ENCODE data around the gene APOL6. TPM values are rescaled to one million over a fixed set of nuclear protein-coding genes. Genes with fewer than 3 reads are reported as not detected.

The APOL6 gene
- total RNA-seq, 2 experiments from 2014 or later: 39.3 TPM

DNA sequence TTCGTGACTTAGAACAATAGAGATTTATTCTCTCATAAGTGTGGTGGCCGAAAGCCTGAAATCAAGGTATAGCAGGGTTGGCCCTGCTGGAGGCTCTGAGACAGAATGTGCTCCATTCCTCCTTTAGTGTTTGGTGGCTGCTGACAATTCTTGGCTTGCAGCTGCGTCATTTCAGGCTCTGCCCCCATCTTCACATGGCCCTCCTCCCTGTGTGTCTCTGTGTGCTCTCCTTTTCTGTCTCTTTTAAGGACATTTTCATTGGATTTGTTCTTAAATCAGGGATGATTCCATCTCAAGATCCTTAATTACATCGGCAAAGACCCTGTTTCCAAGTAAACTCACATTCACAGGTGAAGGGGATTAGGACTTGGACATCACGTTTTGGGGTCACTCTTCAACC lies 10.2 kb upstream of the APOL6 start:
- Mint-ChIP-seq H3K27me3 (no peaks in the 10 kb centered on the region), H3K36me3 (ENCODE audit: low read depth) (no peaks in the 10 kb centered on the region), H3K27ac (no peak overlapping the region), H3K4me1 (ENCODE audit: low read depth) (peaks cover 12% of the 10 kb centered on the region), H3K9me3 (no peaks in the 10 kb centered on the region), H3K4me3 (no peak overlapping the region)
- CTCF ChIA-PET: no interaction called here
- ATAC-seq (ENCODE audit: poor library complexity) (no peak), DNase-seq (no peak)
- no peaks in the 10 kb centered on the region for H3K9me3 ChIP-seq (ENCODE audit: control insufficient read depth in 1 of 2, insufficient read depth in 1 of 2, low read length in 2 of 2)
- TF ChIP-seq, protein P1, sequence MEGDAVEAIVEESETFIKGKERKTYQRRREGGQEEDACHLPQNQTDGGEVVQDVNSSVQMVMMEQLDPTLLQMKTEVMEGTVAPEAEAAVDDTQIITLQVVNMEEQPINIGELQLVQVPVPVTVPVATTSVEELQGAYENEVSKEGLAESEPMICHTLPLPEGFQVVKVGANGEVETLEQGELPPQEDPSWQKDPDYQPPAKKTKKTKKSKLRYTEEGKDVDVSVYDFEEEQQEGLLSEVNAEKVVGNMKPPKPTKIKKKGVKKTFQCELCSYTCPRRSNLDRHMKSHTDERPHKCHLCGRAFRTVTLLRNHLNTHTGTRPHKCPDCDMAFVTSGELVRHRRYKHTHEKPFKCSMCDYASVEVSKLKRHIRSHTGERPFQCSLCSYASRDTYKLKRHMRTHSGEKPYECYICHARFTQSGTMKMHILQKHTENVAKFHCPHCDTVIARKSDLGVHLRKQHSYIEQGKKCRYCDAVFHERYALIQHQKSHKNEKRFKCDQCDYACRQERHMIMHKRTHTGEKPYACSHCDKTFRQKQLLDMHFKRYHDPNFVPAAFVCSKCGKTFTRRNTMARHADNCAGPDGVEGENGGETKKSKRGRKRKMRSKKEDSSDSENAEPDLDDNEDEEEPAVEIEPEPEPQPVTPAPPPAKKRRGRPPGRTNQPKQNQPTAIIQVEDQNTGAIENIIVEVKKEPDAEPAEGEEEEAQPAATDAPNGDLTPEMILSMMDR (IDR thresholded peaks at IDR 0.05): no peak
- H3K27ac ChIP-seq (ENCODE audit: low read depth in 1 of 2, low read length in 2 of 2): no peak overlapping the region
- peaks cover 7% of the 10 kb centered on the region for H3K4me1 ChIP-seq (ENCODE audit: insufficient read depth, low read length)
- no peak overlapping the region for H3K4me3 ChIP-seq (ENCODE audit: low read length)
- H3K27me3 ChIP-seq (ENCODE audit: control insufficient read depth in 1 of 2, insufficient read depth in 2 of 2, low read length in 2 of 2): no peaks in the 10 kb centered on the region
- no peaks in the 10 kb centered on the region for H3K36me3 ChIP-seq (ENCODE audit: insufficient read depth, low read length)
- POLR2A ChIA-PET: no interaction called here
- intact Hi-C loops (cut with DNase I, micrococcal nuclease): no loop called here

DNA sequence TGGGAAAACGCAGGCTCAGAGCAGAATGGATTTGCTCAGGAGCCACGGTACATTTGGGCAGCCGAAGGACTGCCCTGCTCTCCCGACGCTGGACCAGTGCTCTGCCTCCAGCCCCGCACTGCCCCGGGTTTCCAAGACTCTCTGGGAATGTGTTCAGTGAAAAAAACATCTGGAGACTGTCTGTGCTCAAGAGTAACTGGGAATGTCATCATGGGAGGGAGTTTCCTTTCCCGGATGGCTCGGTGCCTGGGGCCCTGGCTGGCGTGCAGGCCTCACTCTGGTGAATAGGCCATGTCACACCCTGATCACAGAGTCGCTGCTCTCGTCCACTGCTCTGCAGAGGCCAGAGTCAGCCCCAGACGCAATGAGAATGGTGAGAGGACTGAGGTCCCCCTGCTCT lies 9.8 kb upstream of the APOL6 start:
- H3K36me3 Mint-ChIP-seq (ENCODE audit: low read depth): no peaks in the 10 kb centered on the region
- no peaks in the 10 kb centered on the region for H3K27me3 ChIP-seq (ENCODE audit: control insufficient read depth in 1 of 2, insufficient read depth in 2 of 2, low read length in 2 of 2)
- no peak overlapping the region for H3K4me3 Mint-ChIP-seq
- TF ChIP-seq, protein P1 (IDR thresholded peaks at IDR 0.05): no peak
- H3K27ac Mint-ChIP-seq: no peak overlapping the region
- no peak for ATAC-seq (ENCODE audit: poor library complexity)
- H3K27me3 Mint-ChIP-seq: no peaks in the 10 kb centered on the region
- ChIA-PET CTCF (no interaction called here), POLR2A (interaction anchor here (2.6 kb wide), 1 partner anchor 10 kb away, joined by 7 read pairs; the partner anchor contains the start of gene APOL6)
- H3K4me1 Mint-ChIP-seq (ENCODE audit: low read depth): peaks cover 8% of the 10 kb centered on the region
- no peak overlapping the region for H3K27ac ChIP-seq (ENCODE audit: low read depth in 1 of 2, low read length in 2 of 2)
- intact Hi-C loops (cut with DNase I, micrococcal nuclease): no loop called here
- no peaks in the 10 kb centered on the region for H3K9me3 ChIP-seq (ENCODE audit: control insufficient read depth in 1 of 2, insufficient read depth in 1 of 2, low read length in 2 of 2)
- H3K9me3 Mint-ChIP-seq: no peaks in the 10 kb centered on the region
- H3K36me3 ChIP-seq (ENCODE audit: insufficient read depth, low read length): no peaks in the 10 kb centered on the region
- no peak overlapping the region for H3K4me3 ChIP-seq (ENCODE audit: low read length)
- no peak for DNase-seq
- peaks cover 7% of the 10 kb centered on the region for H3K4me1 ChIP-seq (ENCODE audit: insufficient read depth, low read length)

DNA sequence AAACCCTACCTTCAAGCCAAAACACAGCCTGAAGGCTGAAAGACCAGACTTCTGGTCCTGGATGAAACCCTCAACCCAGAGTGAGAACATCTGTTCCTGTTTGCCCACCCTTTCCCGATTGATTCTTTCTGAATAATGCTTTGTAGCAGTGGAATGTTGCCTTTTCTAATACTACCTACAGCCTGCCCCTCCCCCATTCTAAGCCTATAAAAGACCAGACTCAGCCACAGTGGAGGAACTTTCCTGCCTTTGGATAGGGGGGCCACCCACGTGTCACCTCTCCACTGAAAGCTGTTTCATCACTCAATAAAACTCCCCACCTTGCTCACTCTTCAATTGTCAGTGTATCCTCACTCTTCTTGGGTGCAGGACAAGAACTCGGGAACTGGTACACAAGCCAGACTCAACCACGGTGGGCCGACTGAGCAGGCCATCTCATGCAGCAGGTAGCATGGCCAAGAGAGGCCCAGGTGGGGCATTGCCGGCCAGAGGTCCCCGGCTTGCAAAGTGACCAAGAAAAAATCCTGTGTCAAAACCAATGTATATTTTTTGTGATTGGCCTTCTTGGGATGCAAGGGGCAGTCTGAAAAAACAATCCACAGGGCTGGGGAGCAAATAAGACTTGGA lies 6.6 kb upstream of the APOL6 start:
- no peaks in the 10 kb centered on the region for H3K27me3 Mint-ChIP-seq
- no peaks in the 10 kb centered on the region for H3K36me3 Mint-ChIP-seq (ENCODE audit: low read depth)
- peaks cover 4% of the 10 kb centered on the region for H3K4me1 Mint-ChIP-seq (ENCODE audit: low read depth)
- DNase-seq: no peak
- CTCF ChIA-PET: no interaction called here
- no peak overlapping the region for H3K27ac Mint-ChIP-seq
- ATAC-seq (ENCODE audit: poor library complexity): no peak
- H3K9me3 Mint-ChIP-seq: no peaks in the 10 kb centered on the region
- peaks cover 3% of the 10 kb centered on the region for H3K4me1 ChIP-seq (ENCODE audit: insufficient read depth, low read length)
- POLR2A ChIA-PET: no interaction called here
- H3K27ac ChIP-seq (ENCODE audit: low read depth in 1 of 2, low read length in 2 of 2): no peak overlapping the region
- no peaks in the 10 kb centered on the region for H3K9me3 ChIP-seq (ENCODE audit: control insufficient read depth in 1 of 2, insufficient read depth in 1 of 2, low read length in 2 of 2)
- H3K36me3 ChIP-seq (ENCODE audit: insufficient read depth, low read length): no peaks in the 10 kb centered on the region
- no peak overlapping the region for H3K4me3 Mint-ChIP-seq
- H3K4me3 ChIP-seq (ENCODE audit: low read length): no peak overlapping the region
- H3K27me3 ChIP-seq (ENCODE audit: control insufficient read depth in 1 of 2, insufficient read depth in 2 of 2, low read length in 2 of 2): no peaks in the 10 kb centered on the region
- intact Hi-C loops (cut with DNase I, micrococcal nuclease): no loop called here
- TF ChIP-seq, protein P1 (IDR thresholded peaks at IDR 0.05): no peak

Measured in CD4-positive, alpha-beta T cell (primary cell).